ENCODE results near the gene IFNA21.
"Not testable (repeated sequence)": the region's sequence is repeated elsewhere in the genome, so short reads cannot be mapped to it uniquely, and the experiment has no call there.

Gene IFNA21

GRCh38 chr9:21182810-21183736 is 16.6 kb upstream of the IFNA21 start:
- DNase-seq (ENCODE audit: low read depth, low spot score); H3K27me3 ChIP-seq (ENCODE audit: control insufficient read depth, insufficient read depth, low read length); H3K4me3 ChIP-seq (ENCODE audit: low read length); H3K4me1 ChIP-seq (ENCODE audit: control insufficient read depth, insufficient read depth, low read length); H3K36me3 ChIP-seq (ENCODE audit: control insufficient read depth, insufficient read depth, low read length); H3K27ac ChIP-seq (ENCODE audit: low read length); H3K9me3 ChIP-seq (ENCODE audit: control insufficient read depth, insufficient read depth, low read length): not testable (repeated sequence)
- no CpG with 5 or more reads among the region's 4 CpGs for WGBS (ENCODE audit: insufficient coverage, insufficient read length)

- Histone ChIP-seq H3K4me3 (ENCODE audit: low read length) (no peak overlapping the region), H3K9me3 (ENCODE audit: control insufficient read depth, insufficient read depth, low read length) (no peaks in the 10 kb centered on the region), H3K27ac (ENCODE audit: low read length) (no peak overlapping the region), H3K36me3 (ENCODE audit: control insufficient read depth, insufficient read depth, low read length) (no peaks in the 10 kb centered on the region), H3K27me3 (ENCODE audit: control insufficient read depth, insufficient read depth, low read length) (no peaks in the 10 kb centered on the region), H3K4me1 (ENCODE audit: control insufficient read depth, insufficient read depth, low read length) (no peaks in the 10 kb centered on the region)
- no CpG with 5 or more reads among the region's 2 CpGs for WGBS (ENCODE audit: insufficient coverage, insufficient read length)
- no peak for DNase-seq (ENCODE audit: low read depth, low spot score)
These were observed 8.2 kb upstream of the IFNA21 start for GRCh38 chr9:21174671-21175070.

GRCh38 chr9:21172156-21172555 is 5.7 kb upstream of the IFNA21 start:
- no peaks in the 10 kb centered on the region for H3K4me1 ChIP-seq (ENCODE audit: control insufficient read depth, insufficient read depth, low read length)
- no peak overlapping the region for H3K4me3 ChIP-seq (ENCODE audit: low read length)
- H3K27me3 ChIP-seq (ENCODE audit: control insufficient read depth, insufficient read depth, low read length), result no peaks in the 10 kb centered on the region
- no peak for DNase-seq (ENCODE audit: low read depth, low spot score)
- no peak overlapping the region for H3K27ac ChIP-seq (ENCODE audit: low read length)
- no peaks in the 10 kb centered on the region for H3K9me3 ChIP-seq (ENCODE audit: control insufficient read depth, insufficient read depth, low read length)
- no CpG with 5 or more reads among the region's 3 CpGs for WGBS (ENCODE audit: insufficient coverage, insufficient read length)
- H3K36me3 ChIP-seq (ENCODE audit: control insufficient read depth, insufficient read depth, low read length), result no peaks in the 10 kb centered on the region

- H3K27me3 ChIP-seq (ENCODE audit: control insufficient read depth, insufficient read depth, low read length), result no peaks in the 10 kb centered on the region
- no peak for DNase-seq (ENCODE audit: low read depth, low spot score)
- no peaks in the 10 kb centered on the region for H3K4me1 ChIP-seq (ENCODE audit: control insufficient read depth, insufficient read depth, low read length)
- no peak overlapping the region for H3K4me3 ChIP-seq (ENCODE audit: low read length)
- no peak overlapping the region for H3K27ac ChIP-seq (ENCODE audit: low read length)
- no peaks in the 10 kb centered on the region for H3K9me3 ChIP-seq (ENCODE audit: control insufficient read depth, insufficient read depth, low read length)
- no peaks in the 10 kb centered on the region for H3K36me3 ChIP-seq (ENCODE audit: control insufficient read depth, insufficient read depth, low read length)
- WGBS (ENCODE audit: insufficient coverage, insufficient read length), result no CpG with 5 or more reads among the region's 1 CpG
These were observed 4.9 kb upstream of the IFNA21 start for GRCh38 chr9:21171351-21171750.

GRCh38 chr9:21165516-21165915 is 944 bp downstream of the IFNA21 start:
- DNase-seq (ENCODE audit: low read depth, low spot score), result no peak
- H3K4me1 ChIP-seq (ENCODE audit: control insufficient read depth, insufficient read depth, low read length), result no peaks in the 10 kb centered on the region
- no peak overlapping the region for H3K4me3 ChIP-seq (ENCODE audit: low read length)
- H3K36me3 ChIP-seq (ENCODE audit: control insufficient read depth, insufficient read depth, low read length), result no peaks in the 10 kb centered on the region
- WGBS (ENCODE audit: insufficient coverage, insufficient read length), result no CpG with 5 or more reads among the region's 1 CpG
- H3K27me3 ChIP-seq (ENCODE audit: control insufficient read depth, insufficient read depth, low read length), result no peaks in the 10 kb centered on the region
- no peak overlapping the region for H3K27ac ChIP-seq (ENCODE audit: low read length)
- no peaks in the 10 kb centered on the region for H3K9me3 ChIP-seq (ENCODE audit: control insufficient read depth, insufficient read depth, low read length)

- WGBS (ENCODE audit: insufficient coverage, insufficient read length), result no CpG with 5 or more reads among the region's 1 CpG
- DNase-seq (ENCODE audit: low read depth, low spot score), result no peak
- no peaks in the 10 kb centered on the region for H3K36me3 ChIP-seq (ENCODE audit: control insufficient read depth, insufficient read depth, low read length)
These were observed 6.3 kb downstream of the IFNA21 start for GRCh38 chr9:21160178-21160577.

GRCh38 chr9:21155501-21155900 is 11.0 kb downstream of the IFNA21 start:
- Histone ChIP-seq H3K9me3 (ENCODE audit: control insufficient read depth, insufficient read depth, low read length) (no peaks in the 10 kb centered on the region), H3K27ac (ENCODE audit: low read length) (no peak overlapping the region), H3K4me3 (ENCODE audit: low read length) (no peak overlapping the region), H3K4me1 (ENCODE audit: control insufficient read depth, insufficient read depth, low read length) (no peaks in the 10 kb centered on the region), H3K36me3 (ENCODE audit: control insufficient read depth, insufficient read depth, low read length) (no peaks in the 10 kb centered on the region), H3K27me3 (ENCODE audit: control insufficient read depth, insufficient read depth, low read length) (no peaks in the 10 kb centered on the region)
- no CpG with 5 or more reads among the region's 2 CpGs for WGBS (ENCODE audit: insufficient coverage, insufficient read length)
- no peak for DNase-seq (ENCODE audit: low read depth, low spot score)

More at GRCh38 chr9:21160178-21160577, 6.3 kb downstream of the IFNA21 start:
- Histone ChIP-seq H3K27me3 (ENCODE audit: control insufficient read depth, insufficient read depth, low read length) (no peaks in the 10 kb centered on the region), H3K9me3 (ENCODE audit: control insufficient read depth, insufficient read depth, low read length) (no peaks in the 10 kb centered on the region), H3K4me1 (ENCODE audit: control insufficient read depth, insufficient read depth, low read length) (no peaks in the 10 kb centered on the region), H3K4me3 (ENCODE audit: low read length) (no peak overlapping the region), H3K27ac (ENCODE audit: low read length) (no peak overlapping the region)

GRCh38 chr9:21154018-21154608 is 12.3 kb downstream of the IFNA21 start:
- no peaks in the 10 kb centered on the region for H3K36me3 ChIP-seq (ENCODE audit: control insufficient read depth, insufficient read depth, low read length)
- no CpG with 5 or more reads among the region's 3 CpGs for WGBS (ENCODE audit: insufficient coverage, insufficient read length)
- no peak overlapping the region for H3K27ac ChIP-seq (ENCODE audit: low read length)
- H3K4me3 ChIP-seq (ENCODE audit: low read length), result no peak overlapping the region
- H3K27me3 ChIP-seq (ENCODE audit: control insufficient read depth, insufficient read depth, low read length), result no peaks in the 10 kb centered on the region
- peak; percentile 27 for DNase-seq (ENCODE audit: low read depth, low spot score)
- H3K9me3 ChIP-seq (ENCODE audit: control insufficient read depth, insufficient read depth, low read length), result no peaks in the 10 kb centered on the region
- no peaks in the 10 kb centered on the region for H3K4me1 ChIP-seq (ENCODE audit: control insufficient read depth, insufficient read depth, low read length)

GRCh38 chr9:21153336-21154017 is 13.0 kb downstream of the IFNA21 start:
- Histone ChIP-seq H3K27ac (ENCODE audit: low read length) (no peak overlapping the region), H3K4me3 (ENCODE audit: low read length) (no peak overlapping the region), H3K9me3 (ENCODE audit: control insufficient read depth, insufficient read depth, low read length) (no peaks in the 10 kb centered on the region), H3K27me3 (ENCODE audit: control insufficient read depth, insufficient read depth, low read length) (no peaks in the 10 kb centered on the region), H3K36me3 (ENCODE audit: control insufficient read depth, insufficient read depth, low read length) (no peaks in the 10 kb centered on the region), H3K4me1 (ENCODE audit: control insufficient read depth, insufficient read depth, low read length) (no peaks in the 10 kb centered on the region)
- WGBS (ENCODE audit: insufficient coverage, insufficient read length), result no CpG with 5 or more reads among the region's 3 CpGs
- DNase-seq (ENCODE audit: low read depth, low spot score), result no peak

- H3K4me1 ChIP-seq (ENCODE audit: control insufficient read depth, insufficient read depth, low read length), result no peaks in the 10 kb centered on the region
- H3K27ac ChIP-seq (ENCODE audit: low read length), result no peak overlapping the region
- no peak for DNase-seq (ENCODE audit: low read depth, low spot score)
- H3K36me3 ChIP-seq (ENCODE audit: control insufficient read depth, insufficient read depth, low read length), result no peaks in the 10 kb centered on the region
- H3K9me3 ChIP-seq (ENCODE audit: control insufficient read depth, insufficient read depth, low read length), result no peaks in the 10 kb centered on the region
- no CpG with 5 or more reads among the region's 1 CpG for WGBS (ENCODE audit: insufficient coverage, insufficient read length)
- H3K27me3 ChIP-seq (ENCODE audit: control insufficient read depth, insufficient read depth, low read length), result no peaks in the 10 kb centered on the region
- H3K4me3 ChIP-seq (ENCODE audit: low read length), result no peak overlapping the region
These were observed 21.9 kb downstream of the IFNA21 start for GRCh38 chr9:21144603-21145002.

All from iPS DF 6.9 (cell line).